Colonic mucosa (tissue), 4 donors: Measurements from ENCODE around the gene SPACA4. TPM values are rescaled to one million over a fixed set of nuclear protein-coding genes. Genes with fewer than 3 reads are reported as not detected.

Experiments
- DNase-seq: peaks from one replicate; pipeline ENCODE4 v3.0.0-alpha.2; 2020
- H3K27ac ChIP-seq: fragments of 200-600 bp; one replicate; pipeline ENCODE4 v1.8.0; 2021
- H3K27me3 ChIP-seq: fragments of 200-600 bp; one replicate; pipeline ENCODE4 v1.8.0; 2021
- H3K36me3 ChIP-seq: fragments of 200-600 bp; one replicate; pipeline ENCODE4 v1.8.0; 2021
- H3K4me1 ChIP-seq: fragments of 200-600 bp; one replicate; pipeline ENCODE4 v1.8.0; 2021; ENCODE audit warnings: mild to moderate bottlenecking
- H3K4me3 ChIP-seq: fragments of 200-600 bp; one replicate; pipeline ENCODE4 v1.8.0; 2021
- H3K9ac ChIP-seq, 2 donors: one replicate each; pipeline ENCODE4 v1.7.0; 2013; ENCODE audit warnings: control low read depth in 2 of 2, low read depth in 2 of 2, low read length in 2 of 2
- H3K9me3 ChIP-seq: fragments of 200-600 bp; one replicate; pipeline ENCODE4 v1.8.0; 2021
- intact Hi-C: fragments of 100-400 bp; cut with DNase I; formaldehyde crosslinking; loops from one replicate; pipeline ENCODE4 v1.14.1; 2022
- total RNA-seq, 2 donors: library from RNA; stranded (reverse); fragmentation: NEBNext Ultra II Directional in 1 of 2; extraction: Animal tissue kit (Norgen Biotek cat#: 25700) in 1 of 2; gene quantifications; one replicate each; pipeline ENCODE4 v1.2.1, GENCODE V29; 2021
- TF ChIP-seq, protein P1 (sequence below): fragments of 200-600 bp; IDR thresholded peaks from one replicate; pipeline ENCODE4 v1.8.0; 2022; ENCODE audit warnings: antibody characterized with exemption, mild to moderate bottlenecking
- donor health status: healthy.
- donor health status: DM: no; HTN: no; CAD: no.
- donor health status: DM: no; HTN: no; CAD: no.

SPACA4 gene
- total RNA-seq, 2 donors from 2014 or later = 0.27 TPM; not detected in 1

DNA sequence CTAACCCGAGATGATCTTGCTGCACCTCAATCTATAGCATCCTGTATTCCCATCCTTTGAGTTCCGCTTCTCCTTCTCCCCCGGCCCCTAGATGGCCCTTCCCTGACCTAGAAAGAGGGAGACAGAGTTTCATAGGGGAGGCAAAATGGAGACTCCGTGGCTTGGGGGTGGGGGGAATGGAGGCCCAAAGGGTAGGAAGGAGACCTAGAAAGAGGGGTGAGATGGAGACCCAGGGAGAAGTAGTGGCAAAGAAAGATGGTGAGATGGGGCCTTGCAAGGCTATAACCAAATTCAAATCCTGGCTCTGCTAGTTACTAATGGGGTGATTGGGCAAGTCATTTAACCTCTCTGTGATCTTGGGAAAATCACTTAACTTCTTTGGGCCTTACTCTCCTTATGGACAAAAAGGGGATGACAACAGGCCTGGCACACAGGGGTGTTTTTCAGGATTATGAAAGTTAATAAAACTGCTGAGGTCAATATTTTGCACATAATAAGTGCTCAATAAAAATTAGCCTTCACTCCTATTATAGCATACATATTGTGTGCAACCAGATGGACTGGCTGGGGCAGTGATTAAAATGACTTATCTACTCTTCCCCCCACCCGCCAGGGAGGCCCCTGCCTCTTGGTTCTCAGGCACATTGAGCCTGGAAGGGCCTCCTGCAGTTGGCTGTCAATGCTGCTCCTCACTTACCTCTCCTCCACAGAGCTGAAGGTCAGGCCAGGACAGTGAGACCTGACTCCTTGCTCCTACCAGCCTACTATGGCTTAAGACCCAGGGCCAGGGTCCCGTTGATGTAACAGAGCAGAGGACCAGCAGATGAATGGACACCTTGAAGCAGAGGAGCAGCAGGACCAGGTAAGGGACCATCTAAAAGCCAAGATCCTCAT is 13.4 kb downstream of the SPACA4 start:
- peak overlapping the region; percentile 88 for H3K4me3 ChIP-seq

DNA sequence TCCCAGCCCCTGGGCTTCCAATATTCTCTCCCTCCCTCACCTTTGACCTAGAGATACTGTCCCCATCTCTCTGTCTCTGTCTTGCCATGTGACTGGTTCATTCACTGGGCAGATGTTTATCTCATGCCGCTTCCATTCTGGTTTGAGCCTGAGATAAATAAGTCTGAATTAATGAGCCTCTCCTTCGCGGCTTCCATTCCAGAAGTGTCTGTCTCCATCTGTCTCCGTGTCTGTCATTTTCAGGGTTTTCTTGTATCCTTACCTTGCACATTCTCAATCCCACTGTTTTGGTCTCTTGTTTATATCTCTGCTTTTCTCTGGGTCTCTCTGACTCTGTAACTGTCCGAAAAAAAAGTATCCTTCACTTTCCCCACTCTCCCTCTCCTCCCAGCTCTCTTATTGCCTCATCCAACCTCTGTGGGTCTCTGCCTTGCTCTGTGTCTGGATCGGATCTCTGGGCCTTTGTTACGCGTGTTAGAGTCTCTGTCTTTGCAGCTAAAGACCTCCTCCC is 17.1 kb downstream of the SPACA4 start:
- H3K36me3 ChIP-seq = no peaks in the 10 kb centered on the region
- H3K9me3 ChIP-seq = no peaks in the 10 kb centered on the region
- TF ChIP-seq, protein P1, sequence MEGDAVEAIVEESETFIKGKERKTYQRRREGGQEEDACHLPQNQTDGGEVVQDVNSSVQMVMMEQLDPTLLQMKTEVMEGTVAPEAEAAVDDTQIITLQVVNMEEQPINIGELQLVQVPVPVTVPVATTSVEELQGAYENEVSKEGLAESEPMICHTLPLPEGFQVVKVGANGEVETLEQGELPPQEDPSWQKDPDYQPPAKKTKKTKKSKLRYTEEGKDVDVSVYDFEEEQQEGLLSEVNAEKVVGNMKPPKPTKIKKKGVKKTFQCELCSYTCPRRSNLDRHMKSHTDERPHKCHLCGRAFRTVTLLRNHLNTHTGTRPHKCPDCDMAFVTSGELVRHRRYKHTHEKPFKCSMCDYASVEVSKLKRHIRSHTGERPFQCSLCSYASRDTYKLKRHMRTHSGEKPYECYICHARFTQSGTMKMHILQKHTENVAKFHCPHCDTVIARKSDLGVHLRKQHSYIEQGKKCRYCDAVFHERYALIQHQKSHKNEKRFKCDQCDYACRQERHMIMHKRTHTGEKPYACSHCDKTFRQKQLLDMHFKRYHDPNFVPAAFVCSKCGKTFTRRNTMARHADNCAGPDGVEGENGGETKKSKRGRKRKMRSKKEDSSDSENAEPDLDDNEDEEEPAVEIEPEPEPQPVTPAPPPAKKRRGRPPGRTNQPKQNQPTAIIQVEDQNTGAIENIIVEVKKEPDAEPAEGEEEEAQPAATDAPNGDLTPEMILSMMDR = no peak
- peaks cover 11% of the 10 kb centered on the region for H3K4me1 ChIP-seq
- H3K27me3 ChIP-seq = no peaks in the 10 kb centered on the region
- no peak for DNase-seq
- H3K4me3 ChIP-seq = peak overlapping the region; percentile 42
- intact Hi-C loops = no loop called here
- H3K9ac ChIP-seq = peak overlapping the region in 1 of 2 donors; percentile 76
- peak overlapping the region; percentile 54 for H3K27ac ChIP-seq

More for the DNA sequence above, 13.4 kb downstream of the SPACA4 start:
- peak; percentile 21 for DNase-seq
- peaks cover 4% of the 10 kb centered on the region for H3K36me3 ChIP-seq
- peaks cover 17% of the 10 kb centered on the region for H3K4me1 ChIP-seq
- TF ChIP-seq, protein P1 = no peak
- H3K9ac ChIP-seq = peak overlapping the region; percentile 81 to 100
- peak overlapping the region; percentile 93 for H3K27ac ChIP-seq
- H3K9me3 ChIP-seq = no peaks in the 10 kb centered on the region
- no peaks in the 10 kb centered on the region for H3K27me3 ChIP-seq
- intact Hi-C loops = loop anchor here (10.0 kb wide), 1 partner anchor 295 kb away; the partner anchor contains the start of gene EMP3

DNA sequence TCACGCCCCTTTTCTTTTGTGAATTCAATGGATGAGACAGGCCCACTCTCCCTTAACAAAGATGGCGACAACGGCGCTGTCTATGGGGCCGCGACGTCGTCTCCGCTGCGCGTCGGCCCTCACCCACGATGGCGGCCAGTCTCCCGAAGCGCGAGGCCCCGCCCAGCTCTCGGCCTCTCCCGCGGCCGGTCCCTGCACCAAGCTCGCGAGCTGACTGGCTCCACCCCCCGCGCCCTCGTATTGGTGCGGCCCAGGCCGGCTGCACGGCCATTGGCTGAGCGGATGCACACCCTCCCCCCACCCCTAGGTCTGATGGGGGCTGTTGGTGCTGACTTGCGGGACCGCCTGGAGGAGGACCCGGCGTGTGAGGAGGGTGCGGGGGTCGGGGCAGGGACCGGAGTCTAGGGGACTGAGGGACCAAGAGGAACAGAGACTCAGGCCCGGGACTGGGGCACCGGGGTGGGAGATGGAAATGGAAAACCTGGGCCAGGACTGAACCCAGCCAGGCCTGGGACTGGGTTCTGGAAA is 17.6 kb downstream of the SPACA4 start:
- peak; percentile 98 for DNase-seq
- Histone ChIP-seq H3K27ac (peak overlapping the region; percentile 54), H3K9ac (peak overlapping the region; percentile 76 to 79), H3K27me3 (no peaks in the 10 kb centered on the region), H3K4me1 (peaks cover 11% of the 10 kb centered on the region), H3K9me3 (no peaks in the 10 kb centered on the region), H3K4me3 (peak overlapping the region; percentile 42), H3K36me3 (no peaks in the 10 kb centered on the region)
- intact Hi-C loops = no loop called here
- TF ChIP-seq, protein P1 = no peak

DNA sequence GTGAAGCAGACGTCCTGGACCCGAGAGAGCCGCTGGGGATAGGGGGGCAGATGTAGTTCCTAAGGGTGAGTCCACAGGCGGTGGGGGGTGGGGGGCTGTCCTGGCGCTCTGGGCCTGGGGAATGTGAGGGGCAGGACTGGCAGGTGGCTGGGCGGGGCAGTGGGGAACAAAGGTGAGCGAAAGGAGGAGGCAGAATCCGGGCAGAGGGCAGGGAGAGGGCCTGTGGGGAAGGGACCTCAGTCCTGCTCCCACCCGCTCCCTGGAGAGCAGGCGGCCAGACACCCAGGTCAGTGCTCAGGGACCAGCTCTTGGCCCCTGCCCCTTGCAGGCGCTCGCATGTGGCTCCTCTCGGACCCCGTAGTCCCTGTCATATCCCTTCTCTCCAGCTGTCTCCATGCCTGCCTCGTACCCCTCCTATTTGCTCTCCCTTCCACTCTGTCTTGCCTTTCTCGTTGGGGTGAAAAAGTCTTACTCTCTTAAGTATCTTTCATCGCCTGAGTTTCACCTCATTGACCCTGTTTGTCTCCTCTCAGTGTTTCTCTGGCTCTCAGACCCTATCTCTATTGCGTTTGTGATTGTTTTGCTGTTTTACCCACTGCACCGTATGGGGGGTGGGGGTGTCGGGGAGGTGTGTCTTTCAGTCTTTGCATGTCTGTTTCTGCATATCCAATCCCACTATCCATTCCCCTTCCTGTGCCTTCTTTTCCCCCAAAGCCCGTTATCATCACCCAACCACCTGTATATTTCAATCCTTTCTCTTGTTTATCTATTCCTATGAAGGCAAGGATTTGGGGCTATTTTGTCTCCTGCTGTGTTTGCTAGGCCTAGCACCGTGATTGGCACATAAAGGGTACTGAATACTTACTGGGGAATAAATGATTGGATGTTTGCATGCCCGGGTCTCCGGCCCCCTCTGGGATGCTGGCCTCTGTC is 18.5 kb downstream of the SPACA4 start:
- DNase-seq = peak; percentile 79
- Histone ChIP-seq H3K36me3 (no peaks in the 10 kb centered on the region), H3K27me3 (no peaks in the 10 kb centered on the region), H3K27ac (peak overlapping the region; percentile 54), H3K9me3 (no peaks in the 10 kb centered on the region), H3K4me1 (peaks cover 16% of the 10 kb centered on the region), H3K9ac (peak overlapping the region; percentile 76 to 79), H3K4me3 (peak overlapping the region; percentile 42)
- intact Hi-C loops = no loop called here
- TF ChIP-seq, protein P1 = no peak

GRCh38 chr19:48625891-48626327 is 19.4 kb downstream of the SPACA4 start:
- Histone ChIP-seq H3K9ac (peak overlapping the region; percentile 14 to 76), H3K9me3 (no peaks in the 10 kb centered on the region), H3K36me3 (no peaks in the 10 kb centered on the region), H3K27me3 (no peaks in the 10 kb centered on the region), H3K4me1 (peaks cover 24% of the 10 kb centered on the region), H3K27ac (no peak overlapping the region), H3K4me3 (no peak overlapping the region)
- DNase-seq = peak; percentile 34
- intact Hi-C loops = no loop called here
- TF ChIP-seq, protein P1 = no peak
